HL-60 (cell line): Measurements from ENCODE around the gene MRPL30.

Experiments
- DNase-seq, 2 experiments: peaks; one replicate each; pipeline ENCODE4 v3.0.0-alpha.2; 2010 to 2020; ENCODE audit warnings: low read depth in 1 of 2, low spot score in 1 of 2
- H3K27ac ChIP-seq: fragments of 250-450 bp; sonication (Bioruptor Pico); replicated peaks from 2 replicates; pipeline ENCODE4 v1.5.1; 2020; ENCODE audit warnings: mild to moderate bottlenecking, moderate library complexity
- H3K27me3 ChIP-seq: fragments of 250-450 bp; sonication (Bioruptor Pico); 2 replicates; pipeline ENCODE4 v1.5.1; 2021; ENCODE audit warnings: mild to moderate bottlenecking, moderate library complexity; ENCODE audit not compliant: insufficient read depth, poor library complexity, severe bottlenecking
- H3K4me3 ChIP-seq: replicated peaks from 2 replicates; pipeline ENCODE4 v1.5.1; 2011; ENCODE audit warnings: mild to moderate bottlenecking, control low read depth, low read length; ENCODE audit not compliant: insufficient read depth
- GABPA ChIP-seq: IDR thresholded peaks from 2 replicates; pipeline ENCODE4 v1.6.1; 2012; ENCODE audit warnings: low read depth
- POLR2AphosphoS5 ChIP-seq: IDR thresholded peaks from 2 replicates; pipeline ENCODE4 v1.6.1; 2012; ENCODE audit warnings: low read depth
- SPI1 ChIP-seq: IDR thresholded peaks from 2 replicates; pipeline ENCODE4 v1.6.1; 2012; ENCODE audit warnings: low read depth, mild to moderate bottlenecking, borderline replicate concordance
- TF ChIP-seq, protein P1 (sequence below): IDR thresholded peaks from one replicate; pipeline ENCODE4 v1.5.1; 2011; ENCODE audit warnings: low read length, control low read depth, inconsistent platforms; ENCODE audit not compliant: insufficient read depth
- TF ChIP-seq, protein P2 (sequence below): IDR thresholded peaks from 2 replicates; pipeline ENCODE4 v1.6.1; 2012; ENCODE audit warnings: low read depth; ENCODE audit not compliant: insufficient replicate concordance

MRPL30 gene

DNA sequence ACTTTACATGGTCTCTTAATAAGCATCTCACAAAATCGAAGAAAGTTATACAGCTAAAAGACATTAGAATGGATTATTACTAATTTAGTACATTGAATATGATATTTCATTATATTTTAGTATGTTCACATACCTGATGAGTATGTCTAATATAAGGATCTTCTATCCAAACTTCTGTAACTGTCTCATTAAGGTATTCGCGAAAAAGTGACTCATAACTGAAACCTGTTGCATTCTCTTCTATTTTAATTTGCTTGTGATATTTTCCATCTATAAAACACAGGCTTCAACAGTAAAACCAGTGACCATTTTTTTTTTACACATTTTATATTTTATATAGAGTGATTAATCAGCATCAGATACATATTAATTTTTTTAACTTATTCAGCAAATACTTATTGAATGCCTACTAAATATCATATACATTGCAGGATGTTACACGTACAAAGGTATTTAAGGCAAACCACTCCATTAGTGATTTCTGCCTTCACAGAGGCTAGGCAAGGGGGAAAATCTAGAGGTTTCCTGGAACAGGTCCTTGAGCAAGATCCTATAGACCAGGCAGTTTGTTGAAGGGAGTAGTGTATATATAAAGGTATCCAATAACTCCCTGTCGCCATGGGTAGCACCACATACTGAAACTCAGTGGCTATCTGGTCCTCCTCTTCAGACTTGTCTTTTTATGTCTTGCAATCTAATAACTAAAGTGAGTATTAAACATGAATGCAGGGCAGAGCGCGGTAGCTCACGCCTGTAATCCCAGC, 9.4 kb upstream of the MRPL30 start:
- Histone ChIP-seq H3K27ac (no peak overlapping the region), H3K4me3 (no peak overlapping the region), H3K27me3 (no peaks in the 10 kb centered on the region)
- no peak for DNase-seq
- no peak for TF ChIP-seq SPI1
- TF ChIP-seq POLR2AphosphoS5, result no peak
- TF ChIP-seq, protein P1, sequence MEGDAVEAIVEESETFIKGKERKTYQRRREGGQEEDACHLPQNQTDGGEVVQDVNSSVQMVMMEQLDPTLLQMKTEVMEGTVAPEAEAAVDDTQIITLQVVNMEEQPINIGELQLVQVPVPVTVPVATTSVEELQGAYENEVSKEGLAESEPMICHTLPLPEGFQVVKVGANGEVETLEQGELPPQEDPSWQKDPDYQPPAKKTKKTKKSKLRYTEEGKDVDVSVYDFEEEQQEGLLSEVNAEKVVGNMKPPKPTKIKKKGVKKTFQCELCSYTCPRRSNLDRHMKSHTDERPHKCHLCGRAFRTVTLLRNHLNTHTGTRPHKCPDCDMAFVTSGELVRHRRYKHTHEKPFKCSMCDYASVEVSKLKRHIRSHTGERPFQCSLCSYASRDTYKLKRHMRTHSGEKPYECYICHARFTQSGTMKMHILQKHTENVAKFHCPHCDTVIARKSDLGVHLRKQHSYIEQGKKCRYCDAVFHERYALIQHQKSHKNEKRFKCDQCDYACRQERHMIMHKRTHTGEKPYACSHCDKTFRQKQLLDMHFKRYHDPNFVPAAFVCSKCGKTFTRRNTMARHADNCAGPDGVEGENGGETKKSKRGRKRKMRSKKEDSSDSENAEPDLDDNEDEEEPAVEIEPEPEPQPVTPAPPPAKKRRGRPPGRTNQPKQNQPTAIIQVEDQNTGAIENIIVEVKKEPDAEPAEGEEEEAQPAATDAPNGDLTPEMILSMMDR, result no peak
- TF ChIP-seq, protein P2, sequence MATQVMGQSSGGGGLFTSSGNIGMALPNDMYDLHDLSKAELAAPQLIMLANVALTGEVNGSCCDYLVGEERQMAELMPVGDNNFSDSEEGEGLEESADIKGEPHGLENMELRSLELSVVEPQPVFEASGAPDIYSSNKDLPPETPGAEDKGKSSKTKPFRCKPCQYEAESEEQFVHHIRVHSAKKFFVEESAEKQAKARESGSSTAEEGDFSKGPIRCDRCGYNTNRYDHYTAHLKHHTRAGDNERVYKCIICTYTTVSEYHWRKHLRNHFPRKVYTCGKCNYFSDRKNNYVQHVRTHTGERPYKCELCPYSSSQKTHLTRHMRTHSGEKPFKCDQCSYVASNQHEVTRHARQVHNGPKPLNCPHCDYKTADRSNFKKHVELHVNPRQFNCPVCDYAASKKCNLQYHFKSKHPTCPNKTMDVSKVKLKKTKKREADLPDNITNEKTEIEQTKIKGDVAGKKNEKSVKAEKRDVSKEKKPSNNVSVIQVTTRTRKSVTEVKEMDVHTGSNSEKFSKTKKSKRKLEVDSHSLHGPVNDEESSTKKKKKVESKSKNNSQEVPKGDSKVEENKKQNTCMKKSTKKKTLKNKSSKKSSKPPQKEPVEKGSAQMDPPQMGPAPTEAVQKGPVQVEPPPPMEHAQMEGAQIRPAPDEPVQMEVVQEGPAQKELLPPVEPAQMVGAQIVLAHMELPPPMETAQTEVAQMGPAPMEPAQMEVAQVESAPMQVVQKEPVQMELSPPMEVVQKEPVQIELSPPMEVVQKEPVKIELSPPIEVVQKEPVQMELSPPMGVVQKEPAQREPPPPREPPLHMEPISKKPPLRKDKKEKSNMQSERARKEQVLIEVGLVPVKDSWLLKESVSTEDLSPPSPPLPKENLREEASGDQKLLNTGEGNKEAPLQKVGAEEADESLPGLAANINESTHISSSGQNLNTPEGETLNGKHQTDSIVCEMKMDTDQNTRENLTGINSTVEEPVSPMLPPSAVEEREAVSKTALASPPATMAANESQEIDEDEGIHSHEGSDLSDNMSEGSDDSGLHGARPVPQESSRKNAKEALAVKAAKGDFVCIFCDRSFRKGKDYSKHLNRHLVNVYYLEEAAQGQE, result no peak
- no peak for TF ChIP-seq GABPA

DNA sequence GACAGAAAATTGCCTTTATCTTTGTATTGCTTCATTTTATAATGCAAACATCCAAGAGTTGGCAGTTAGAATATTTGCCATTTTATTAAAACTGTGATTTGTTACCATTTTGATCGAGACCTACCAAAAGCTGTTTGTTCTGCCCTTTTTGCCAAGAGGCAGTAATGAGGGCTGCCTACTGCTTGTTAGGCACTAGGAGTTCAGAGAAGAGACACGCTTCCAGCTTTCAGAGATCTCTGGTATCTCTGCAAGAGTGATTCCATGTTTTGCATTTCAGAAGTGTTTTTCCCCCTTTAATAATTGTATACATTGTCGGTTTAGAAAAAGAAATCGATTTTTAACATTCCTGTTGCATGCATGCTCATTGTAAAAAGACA, 628 bp downstream of the MRPL30 start:
- peak overlapping the region; percentile 80 for H3K4me3 ChIP-seq
- TF ChIP-seq GABPA, result no peak
- TF ChIP-seq, protein P1, result no peak
- TF ChIP-seq, protein P2, result no peak
- TF ChIP-seq SPI1, result no peak
- TF ChIP-seq POLR2AphosphoS5, result no peak
- H3K27me3 ChIP-seq, result no peaks in the 10 kb centered on the region
- peak overlapping the region; percentile 76 for H3K27ac ChIP-seq
- no peak for DNase-seq

DNA sequence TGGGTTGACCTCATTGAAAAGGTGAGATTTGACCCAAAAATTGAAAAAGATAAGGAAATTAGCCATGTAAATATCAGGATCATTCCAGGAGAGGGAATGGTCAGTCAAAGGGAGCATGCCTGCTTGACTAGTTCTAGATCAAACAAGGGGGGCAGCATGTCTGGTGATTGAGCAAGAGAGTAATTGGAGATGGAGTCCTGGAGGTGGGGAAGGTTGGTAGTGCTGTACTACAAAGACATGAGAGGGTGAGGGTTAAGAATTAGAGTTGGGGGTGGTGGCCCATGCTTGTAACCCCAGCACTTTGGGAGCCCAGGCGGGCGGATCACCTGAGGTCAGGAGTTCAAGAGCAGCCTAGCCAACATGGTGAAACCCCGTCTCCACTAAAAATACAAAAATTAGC, 2.0 kb downstream of the MRPL30 start:
- H3K27ac ChIP-seq, result no peak overlapping the region
- DNase-seq, result no peak
- TF ChIP-seq SPI1 (no peak), POLR2AphosphoS5 (no peak), GABPA (no peak)
- TF ChIP-seq, protein P2, result no peak
- TF ChIP-seq, protein P1, result no peak
- no peak overlapping the region for H3K4me3 ChIP-seq
- no peaks in the 10 kb centered on the region for H3K27me3 ChIP-seq
